ENCODE data around the gene KCNMA1. TPM values are rescaled to one million over a fixed set of nuclear protein-coding genes. Genes with fewer than 3 reads are reported as not detected.

Gene KCNMA1
- total RNA-seq, 1 experiment from 2014 or later: 0.45 TPM

- CTCF ChIA-PET: no interaction called here
- H3K27me3 Mint-ChIP-seq (ENCODE audit: unreplicated experiment): peaks cover 47% of the 10 kb centered on the region
- intact Hi-C loops (cut with micrococcal nuclease; ENCODE audit: unreplicated experiment): no loop called here
Measured at GRCh38 chr10:77282163-77282562, 355.4 kb downstream of the KCNMA1 start.

GRCh38 chr10:77281719-77282118 is 355.9 kb downstream of the KCNMA1 start:
- no peak overlapping the region for H3K27ac Mint-ChIP-seq (ENCODE audit: unreplicated experiment)
- no peaks in the 10 kb centered on the region for H3K36me3 Mint-ChIP-seq (ENCODE audit: insufficient read depth, unreplicated experiment)
- H3K4me1 Mint-ChIP-seq (ENCODE audit: low read depth, unreplicated experiment): peaks cover 13% of the 10 kb centered on the region
- BruUV-seq (replicated peaks): no TSS peak
- H3K27me3 Mint-ChIP-seq (ENCODE audit: unreplicated experiment): peaks cover 47% of the 10 kb centered on the region
- no peak overlapping the region for H3K4me3 Mint-ChIP-seq (ENCODE audit: low read depth, unreplicated experiment)
- no peak for DNase-seq
- CTCF ChIA-PET: no interaction called here
- TF ChIP-seq, protein P1, sequence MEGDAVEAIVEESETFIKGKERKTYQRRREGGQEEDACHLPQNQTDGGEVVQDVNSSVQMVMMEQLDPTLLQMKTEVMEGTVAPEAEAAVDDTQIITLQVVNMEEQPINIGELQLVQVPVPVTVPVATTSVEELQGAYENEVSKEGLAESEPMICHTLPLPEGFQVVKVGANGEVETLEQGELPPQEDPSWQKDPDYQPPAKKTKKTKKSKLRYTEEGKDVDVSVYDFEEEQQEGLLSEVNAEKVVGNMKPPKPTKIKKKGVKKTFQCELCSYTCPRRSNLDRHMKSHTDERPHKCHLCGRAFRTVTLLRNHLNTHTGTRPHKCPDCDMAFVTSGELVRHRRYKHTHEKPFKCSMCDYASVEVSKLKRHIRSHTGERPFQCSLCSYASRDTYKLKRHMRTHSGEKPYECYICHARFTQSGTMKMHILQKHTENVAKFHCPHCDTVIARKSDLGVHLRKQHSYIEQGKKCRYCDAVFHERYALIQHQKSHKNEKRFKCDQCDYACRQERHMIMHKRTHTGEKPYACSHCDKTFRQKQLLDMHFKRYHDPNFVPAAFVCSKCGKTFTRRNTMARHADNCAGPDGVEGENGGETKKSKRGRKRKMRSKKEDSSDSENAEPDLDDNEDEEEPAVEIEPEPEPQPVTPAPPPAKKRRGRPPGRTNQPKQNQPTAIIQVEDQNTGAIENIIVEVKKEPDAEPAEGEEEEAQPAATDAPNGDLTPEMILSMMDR (IDR thresholded peaks at IDR 0.05; ENCODE audit: unreplicated experiment): no peak
- no peaks in the 10 kb centered on the region for H3K9me3 Mint-ChIP-seq (ENCODE audit: low read depth, unreplicated experiment)
- intact Hi-C loops (cut with micrococcal nuclease; ENCODE audit: unreplicated experiment): no loop called here

More at GRCh38 chr10:77282163-77282562, 355.4 kb downstream of the KCNMA1 start:
- DNase-seq: no peak
- BruUV-seq (replicated peaks): no TSS peak
- Mint-ChIP-seq H3K4me1 (ENCODE audit: low read depth, unreplicated experiment) (peaks cover 18% of the 10 kb centered on the region), H3K36me3 (ENCODE audit: insufficient read depth, unreplicated experiment) (no peaks in the 10 kb centered on the region), H3K9me3 (ENCODE audit: low read depth, unreplicated experiment) (no peaks in the 10 kb centered on the region), H3K4me3 (ENCODE audit: low read depth, unreplicated experiment) (no peak overlapping the region), H3K27ac (ENCODE audit: unreplicated experiment) (no peak overlapping the region)
- TF ChIP-seq, protein P1 (IDR thresholded peaks at IDR 0.05; ENCODE audit: unreplicated experiment): no peak

DNA sequence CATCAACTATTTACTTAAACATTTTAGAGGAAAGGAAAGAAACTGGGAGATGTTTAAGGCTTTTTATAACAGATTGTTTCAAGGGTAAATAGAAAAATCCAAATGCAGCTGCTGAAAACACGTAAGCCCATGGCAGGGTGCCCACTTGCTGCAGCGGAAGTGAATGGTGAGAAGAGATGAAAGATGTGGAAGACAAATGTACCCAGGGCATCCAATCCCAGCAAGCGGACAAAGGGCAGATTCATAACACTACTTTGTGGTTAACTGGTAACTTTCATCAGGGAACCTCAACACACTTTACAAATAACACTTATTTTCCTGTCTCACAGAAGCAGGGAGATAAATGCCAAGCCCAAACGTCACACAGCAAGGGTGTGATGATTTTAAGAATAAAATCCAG is 358.4 kb downstream of the KCNMA1 start:
- Mint-ChIP-seq H3K27ac (ENCODE audit: unreplicated experiment) (no peak overlapping the region), H3K27me3 (ENCODE audit: unreplicated experiment) (peaks cover 68% of the 10 kb centered on the region), H3K4me3 (ENCODE audit: low read depth, unreplicated experiment) (no peak overlapping the region), H3K4me1 (ENCODE audit: low read depth, unreplicated experiment) (peaks cover 13% of the 10 kb centered on the region), H3K36me3 (ENCODE audit: insufficient read depth, unreplicated experiment) (no peaks in the 10 kb centered on the region), H3K9me3 (ENCODE audit: low read depth, unreplicated experiment) (no peaks in the 10 kb centered on the region)
- CTCF ChIA-PET: no interaction called here
- no peak for DNase-seq
- no TSS peak for BruUV-seq (replicated peaks)
- TF ChIP-seq, protein P1 (IDR thresholded peaks at IDR 0.05; ENCODE audit: unreplicated experiment): no peak
- intact Hi-C loops (cut with micrococcal nuclease; ENCODE audit: unreplicated experiment): no loop called here

- TF ChIP-seq, protein P1 (IDR thresholded peaks at IDR 0.05; ENCODE audit: unreplicated experiment): no peak
- Mint-ChIP-seq H3K4me3 (ENCODE audit: low read depth, unreplicated experiment) (no peak overlapping the region), H3K27ac (ENCODE audit: unreplicated experiment) (no peak overlapping the region), H3K9me3 (ENCODE audit: low read depth, unreplicated experiment) (no peaks in the 10 kb centered on the region), H3K27me3 (ENCODE audit: unreplicated experiment) (peaks cover 71% of the 10 kb centered on the region), H3K36me3 (ENCODE audit: insufficient read depth, unreplicated experiment) (no peaks in the 10 kb centered on the region), H3K4me1 (ENCODE audit: low read depth, unreplicated experiment) (peaks cover 8% of the 10 kb centered on the region)
- BruUV-seq (replicated peaks): no TSS peak
- intact Hi-C loops (cut with micrococcal nuclease; ENCODE audit: unreplicated experiment): no loop called here
- no peak for DNase-seq
- CTCF ChIA-PET: no interaction called here
Measured at GRCh38 chr10:77274046-77274795, 363.4 kb downstream of the KCNMA1 start.
